H1 (cell line): ENCODE data around the gene ADGRV1. TPM values are rescaled to one million over a fixed set of nuclear protein-coding genes. Genes with fewer than 3 reads are reported as not detected.

Experiments used
- CTCF ChIA-PET: fragments of 300-600 bp; sonication (Branson Sonifier 250); formaldehyde crosslinking; loops from one replicate; lab custom pipeline; 2021; ENCODE audit not compliant: partially characterized antibody; lab: Charles Lee
- POLR2A ChIA-PET: fragments of 300-600 bp; sonication (Branson Sonifier 250); formaldehyde crosslinking; loops from one replicate; lab custom pipeline; 2021; ENCODE audit warnings: inconsistent platforms; ENCODE audit not compliant: partially characterized antibody; lab: Charles Lee
- DNase-seq, 2 experiments: peaks; one replicate each; pipeline versions ENCODE4 v3.0.0 to v3.0.0-alpha.2; 2010 to 2022; ENCODE audit warnings: low spot score in 2 of 2, low read depth in 1 of 2, mixed read lengths in 1 of 2
- FAIRE-seq: peaks from 2 replicates; lab custom pipeline; 2011; peaks lifted over from hg19 to GRCh38; lab: Jason Lieb, UNC
- H2AFZ ChIP-seq: 2 replicates; pipeline ENCODE4 v1.8.1; 2012; ENCODE audit warnings: low read length, inconsistent platforms
- H2AK5ac ChIP-seq: 2 replicates; pipeline ENCODE4 v1.6.1; 2013; ENCODE audit warnings: low read depth, low read length
- H2BK120ac ChIP-seq: replicated peaks from 2 replicates; pipeline ENCODE3; 2013; ENCODE audit warnings: low read depth, low read length, inconsistent platforms
- H2BK12ac ChIP-seq: 2 replicates; pipeline ENCODE4 v1.6.1; 2013; ENCODE audit warnings: low read depth, low read length
- H2BK15ac ChIP-seq: 2 replicates; pipeline ENCODE4 v1.6.1; 2013; ENCODE audit warnings: low read length
- H2BK20ac ChIP-seq: 2 replicates; pipeline ENCODE4 v1.6.1; 2013; ENCODE audit warnings: low read length
- H2BK5ac ChIP-seq: 2 replicates; pipeline ENCODE4 v1.6.1; 2013; ENCODE audit warnings: low read depth, low read length
- H3K14ac ChIP-seq: 2 replicates; pipeline ENCODE4 v1.6.1; 2013; ENCODE audit warnings: inconsistent platforms; ENCODE audit not compliant: insufficient read length
- H3K18ac ChIP-seq: 2 replicates; pipeline ENCODE4 v1.6.1; 2013; ENCODE audit warnings: low read length; ENCODE audit errors: extremely low read depth
- H3K23ac ChIP-seq: 2 replicates; pipeline ENCODE4 v1.6.1; 2013; ENCODE audit warnings: inconsistent platforms; ENCODE audit not compliant: insufficient read length
- H3K23me2 ChIP-seq: 2 replicates; pipeline ENCODE4 v1.6.1; 2013; ENCODE audit warnings: low read depth, low read length
- H3K27ac ChIP-seq: 2 replicates; pipeline ENCODE4 v1.6.1; 2011; ENCODE audit warnings: low read depth, low read length, inconsistent platforms
- H3K27me3 ChIP-seq, 4 experiments: replicated peaks in 1 of 4; 1 replicate in 1 of 4; 2 replicates in 3 of 4; pipeline versions ENCODE4 v1.6.1 to v1.8.1; 2011 to 2013; ENCODE audit warnings: low read length in 3 of 4, mild to moderate bottlenecking in 3 of 4, inconsistent platforms in 2 of 4, mixed read lengths in 2 of 4, moderate library complexity in 1 of 4; ENCODE audit not compliant: control insufficient read depth in 3 of 4, insufficient read depth in 3 of 4; ENCODE audit errors: extremely low read depth in 1 of 4
- H3K36me3 ChIP-seq, 4 experiments: 2 replicates each; pipeline versions ENCODE4 v1.6.1 to v1.8.1; 2011 to 2013; ENCODE audit warnings: mild to moderate bottlenecking in 4 of 4, low read length in 3 of 4, moderate library complexity in 2 of 4, control low read depth in 1 of 4, inconsistent platforms in 1 of 4; ENCODE audit not compliant: insufficient read depth in 4 of 4, control insufficient read depth in 2 of 4
- H3K4ac ChIP-seq: replicated peaks from 2 replicates; pipeline ENCODE3; 2013; ENCODE audit warnings: low read length, low read depth, mixed read lengths, inconsistent platforms; ENCODE audit not compliant: insufficient read length
- H3K4me1 ChIP-seq, 4 experiments: replicated peaks in 1 of 4; 1 replicate in 1 of 4; 2 replicates in 3 of 4; pipeline versions ENCODE4 v1.6.1 to v1.8.1; 2011 to 2013; ENCODE audit warnings: low read length in 3 of 4, inconsistent platforms in 2 of 4, mixed read lengths in 1 of 4; ENCODE audit not compliant: insufficient read depth in 4 of 4, control insufficient read depth in 3 of 4
- H3K4me2 ChIP-seq, 2 experiments: 2 replicates each; pipeline versions ENCODE4 v1.6.1 to v1.8.1; 2011 to 2013; ENCODE audit warnings: low read depth in 2 of 2, low read length in 2 of 2, control low read depth in 1 of 2, inconsistent platforms in 1 of 2, mild to moderate bottlenecking in 1 of 2; ENCODE audit not compliant: insufficient read depth in 1 of 2
- H3K4me3 ChIP-seq, 4 experiments: fragments of 200-600, 300-600 bp in 1 of 4; sonication (generic), shearing (Covaris generic), sonication (Bioruptor Twin) in 1 of 4; 2 replicates each; pipeline versions ENCODE4 v1.5.1 to v1.8.1; 2011 to 2016; ENCODE audit warnings: low read length in 4 of 4, low read depth in 3 of 4, control low read depth in 2 of 4, inconsistent platforms in 2 of 4, mild to moderate bottlenecking in 2 of 4, mixed read lengths in 1 of 4, moderate library complexity in 1 of 4; ENCODE audit not compliant: insufficient read depth in 2 of 4; ENCODE audit errors: extremely low read depth in 1 of 4
- H3K56ac ChIP-seq: replicated peaks from 2 replicates; pipeline ENCODE3; 2013; ENCODE audit warnings: low read depth, mild to moderate bottlenecking, mixed read lengths, low read length, inconsistent platforms; ENCODE audit not compliant: insufficient read length
- H3K79me1 ChIP-seq: 2 replicates; pipeline ENCODE4 v1.6.1; 2013; ENCODE audit warnings: low read depth, low read length, control low read depth
- H3K79me2 ChIP-seq, 2 experiments: 2 replicates each; pipeline versions ENCODE4 v1.6.1 to v1.8.1; 2012 to 2013; ENCODE audit warnings: low read length in 2 of 2, mild to moderate bottlenecking in 2 of 2, inconsistent platforms in 1 of 2; ENCODE audit not compliant: insufficient read depth in 2 of 2, control insufficient read depth in 1 of 2
- H3K9ac ChIP-seq, 4 experiments: replicated peaks in 1 of 4; 1 replicate in 1 of 4; 2 replicates in 3 of 4; pipeline versions ENCODE4 v1.6.1 to v1.8.1; 2011 to 2013; ENCODE audit warnings: low read depth in 3 of 4, low read length in 3 of 4, control low read depth in 2 of 4, mild to moderate bottlenecking in 2 of 4, moderate library complexity in 2 of 4, inconsistent platforms in 1 of 4; ENCODE audit errors: extremely low read depth in 1 of 4
- H3K9me3 ChIP-seq, 2 experiments: 2 replicates each; pipeline versions ENCODE4 v1.6.1 to v1.8.1; 2012 to 2013; ENCODE audit warnings: mild to moderate bottlenecking in 2 of 2, moderate library complexity in 2 of 2, control low read depth in 1 of 2, inconsistent platforms in 1 of 2, low read depth in 1 of 2, low read length in 1 of 2, mixed read lengths in 1 of 2; ENCODE audit not compliant: insufficient read depth in 2 of 2
- H4K20me1 ChIP-seq, 2 experiments: replicated peaks in 1 of 2; 2 replicates each; pipeline versions ENCODE3 to v1.8.1; 2011 to 2013; ENCODE audit warnings: inconsistent platforms in 2 of 2, low read length in 2 of 2, mild to moderate bottlenecking in 1 of 2; ENCODE audit not compliant: insufficient read depth in 2 of 2, control insufficient read depth in 1 of 2
- H4K5ac ChIP-seq: 2 replicates; pipeline ENCODE4 v1.6.1; 2013; ENCODE audit warnings: low read length, low read depth, mixed read lengths, inconsistent platforms; ENCODE audit not compliant: insufficient read length
- H4K8ac ChIP-seq: 2 replicates; pipeline ENCODE4 v1.8.0; 2013; ENCODE audit warnings: mild to moderate bottlenecking, moderate library complexity, low read length, inconsistent platforms; ENCODE audit not compliant: insufficient read depth; ENCODE audit errors: extremely low read depth
- H4K91ac ChIP-seq: replicated peaks from 2 replicates; pipeline ENCODE3; 2013; ENCODE audit warnings: low read length, mixed read lengths, inconsistent platforms; ENCODE audit not compliant: insufficient read length
- ATF3 ChIP-seq: IDR thresholded peaks from 2 replicates; pipeline ENCODE4 v1.6.1; 2011; ENCODE audit warnings: low read depth, mild to moderate bottlenecking, low read length; ENCODE audit not compliant: insufficient read depth
- CBX5 ChIP-seq: fragments of 300-800, 300-1000 bp; sonication (generic); IDR thresholded peaks from 2 replicates; pipeline ENCODE4 v1.7.1; 2016; ENCODE audit warnings: antibody characterized with exemption, low read length, low read depth
- CEBPB ChIP-seq: IDR thresholded peaks from 2 replicates; pipeline ENCODE4 v1.6.1; 2012; ENCODE audit warnings: low read depth, low read length
- CHD2 ChIP-seq: IDR thresholded peaks from 2 replicates; pipeline ENCODE4 v1.6.1; 2012; ENCODE audit warnings: low read length, improper control_type of control experiment
- EP300 ChIP-seq, 2 experiments: IDR thresholded peaks; 1 replicate in 1 of 2; 2 replicates in 1 of 2; pipeline ENCODE4 v1.6.1; 2011 to 2012; ENCODE audit warnings: low read depth in 2 of 2, low read length in 2 of 2, mild to moderate bottlenecking in 2 of 2, borderline replicate concordance in 1 of 2, inconsistent platforms in 1 of 2, moderate library complexity in 1 of 2
- GTF2F1 ChIP-seq: IDR thresholded peaks from 2 replicates; pipeline ENCODE4 v1.6.1; 2012; ENCODE audit warnings: low read depth, low read length, improper control_type of control experiment, borderline replicate concordance
- PHF8 ChIP-seq: fragments of 200-600 bp; sonication (generic); conservative IDR thresholded peaks from 2 replicates; pipeline ENCODE4 v1.7.1; 2012; ENCODE audit warnings: low read depth, mild to moderate bottlenecking, inconsistent platforms, low read length, moderate library complexity
- POLR2AphosphoS5 ChIP-seq: IDR thresholded peaks from 2 replicates; pipeline ENCODE4 v1.6.1; 2011; ENCODE audit warnings: low read depth, low read length
- SIN3A ChIP-seq, 2 experiments: IDR thresholded peaks in 1 of 2; conservative IDR thresholded peaks in 1 of 2; 2 replicates each; pipeline ENCODE4 v1.6.1; 2011 to 2012; ENCODE audit warnings: low read length in 2 of 2, improper control_type of control experiment in 1 of 2, low read depth in 1 of 2, mild to moderate bottlenecking in 1 of 2
- SIRT6 ChIP-seq: IDR thresholded peaks from one replicate; pipeline ENCODE4 v1.7.1; 2012; ENCODE audit warnings: low read length, inconsistent platforms
- SIX5 ChIP-seq: IDR thresholded peaks from 2 replicates; pipeline ENCODE4 v1.6.1; 2011; ENCODE audit warnings: mild to moderate bottlenecking, low read depth, low read length
- WGBS, 2 experiments: shearing (Covaris generic) in 1 of 2; methylation state at CpG; one replicate each; pipeline versions ENCODE4 v1.1.6 to v1.1.7; 2013 to 2015; ENCODE audit warnings: low lambda C conversion rate in 2 of 2, mixed read lengths in 2 of 2, inconsistent platforms in 1 of 2, low coverage in 1 of 2, missing lambda C conversion rate in 1 of 2; ENCODE audit not compliant: insufficient replicate concordance in 2 of 2, insufficient coverage in 1 of 2, insufficient read length in 1 of 2; ENCODE audit errors: extremely low coverage in 1 of 2, missing lambda C conversion rate in 1 of 2; 5-methylcytosine and 5-hydroxymethylcytosine counted together
- polyA plus RNA-seq, 7 experiments: library from polyadenylated mRNA; depleted of rRNA in 3 of 7; stranded (reverse) in 5 of 7; unstranded in 2 of 7; fragments of >200 nt in 5 of 7; fragments of 200-250 nt in 2 of 7; gene quantifications; 1 replicate in 5 of 7; 2 replicates in 1 of 7; 4 replicates in 1 of 7; pipeline versions ENCODE4 v1.2.1 to v1.2.3, GENCODE V29; 2011 to 2013; ENCODE audit warnings: missing spikeins in 2 of 7, mixed read lengths in 2 of 7
- total RNA-seq: library from RNA; stranded (reverse); fragmentation: NEBNext Ultra II Directional; extraction: Animal tissue kit (Norgen Biotek cat#: 25700); gene quantifications from 2 replicates; pipeline ENCODE4 v1.2.1, GENCODE V29; 2021
- TF ChIP-seq, protein P1 (sequence below): IDR thresholded peaks from 2 replicates; pipeline ENCODE4 v1.6.1; 2011; ENCODE audit warnings: low read length, improper control_type of control experiment
- TF ChIP-seq, protein P2 (sequence below): IDR thresholded peaks from 2 replicates; pipeline ENCODE4 v1.6.1; 2012; ENCODE audit warnings: inconsistent platforms

ADGRV1 gene
- total and polyA plus RNA-seq, 2 of the 8 experiments (the other 6 are each of a cell fraction or from before 2014, with no cell fraction given): 53.1 to 62.2 TPM

DNA sequence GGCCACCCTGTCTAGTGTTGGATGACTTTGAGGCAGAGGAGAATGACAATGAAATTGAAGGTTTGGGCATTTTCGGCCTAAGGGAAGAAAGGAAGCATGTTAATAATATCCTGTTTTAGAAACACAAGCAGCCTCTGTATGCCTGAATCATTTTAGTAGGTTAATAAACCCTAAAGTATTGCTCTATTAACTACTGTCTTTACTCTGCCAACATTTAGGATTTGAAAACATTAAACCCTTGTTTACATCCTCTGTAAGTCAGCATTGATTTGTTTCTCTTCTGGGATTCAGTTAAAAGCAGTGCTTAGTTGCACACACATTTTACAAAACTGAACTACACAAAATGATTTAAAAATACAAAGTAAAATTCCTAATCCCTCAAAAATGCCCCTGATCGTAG is 465.6 kb downstream of the ADGRV1 start:
- no peak overlapping the region for H3K18ac ChIP-seq
- no peak overlapping the region for H3K27ac ChIP-seq
- H3K27me3 ChIP-seq: no peaks in the 10 kb centered on the region
- H2AFZ ChIP-seq: no peak overlapping the region
- H3K23ac ChIP-seq: no peak overlapping the region
- no peak overlapping the region for H3K4ac ChIP-seq
- H3K79me1 ChIP-seq: no peaks in the 10 kb centered on the region; the same call in 1 of the 2 replicates
- POLR2A ChIA-PET: no interaction called here
- H3K23me2 ChIP-seq: no peaks in the 10 kb centered on the region
- no peaks in the 10 kb centered on the region for H4K20me1 ChIP-seq
- no peak overlapping the region for H3K9ac ChIP-seq
- no peak overlapping the region for H4K91ac ChIP-seq
- no peak overlapping the region for H3K4me2 ChIP-seq
- H3K56ac ChIP-seq: no peak overlapping the region
- no peak overlapping the region for H4K8ac ChIP-seq
- no peak overlapping the region for H2BK5ac ChIP-seq
- no peak overlapping the region for H2BK15ac ChIP-seq
- no peak overlapping the region for H4K5ac ChIP-seq
- H3K36me3 ChIP-seq: no peaks in the 10 kb centered on the region
- H2BK120ac ChIP-seq: no peak overlapping the region
- no peak for FAIRE-seq
- no peaks in the 10 kb centered on the region for H3K79me2 ChIP-seq
- H2BK12ac ChIP-seq: no peak overlapping the region
- no peak for DNase-seq
- H3K4me1 ChIP-seq: peaks cover 0 to 3% (median 0%) of the 10 kb centered on the region in 4 experiments; a peak in 1 of 7 replicates
- CTCF ChIA-PET: interaction anchor here (0.5 kb wide), 1 partner anchor 415 kb away, joined by 3 read pairs; no protein-coding TSS in a partner anchor
- no peak overlapping the region for H3K4me3 ChIP-seq
- H2BK20ac ChIP-seq: no peak overlapping the region
- H3K14ac ChIP-seq: no peak overlapping the region
- no peak overlapping the region for H2AK5ac ChIP-seq
- WGBS, 2 experiments: 90% methylated on average over 2 of the region's 2 CpGs; no CpG with 5 or more reads in 1 of the 2 experiments
- H3K9me3 ChIP-seq: no peaks in the 10 kb centered on the region
- TF ChIP-seq EP300 (IDR thresholded peaks at IDR 0.05; ENCODE audit: borderline replicate concordance in 1 of 2, low read depth in 2 of 2, low read length in 2 of 2) (no peak), SIRT6 (no peak), ATF3 (no peak), POLR2AphosphoS5 (no peak), CHD2 (no peak), PHF8 (no peak), CBX5 (no peak), SIX5 (no peak), SIN3A (conservative IDR thresholded peaks at IDR 0.05 in 1 of 2, IDR thresholded peaks at IDR 0.05 in 1 of 2; ENCODE audit: low read depth in 1 of 2, low read length in 2 of 2) (no peak), CEBPB (no peak), GTF2F1 (no peak)
- TF ChIP-seq, protein P1, sequence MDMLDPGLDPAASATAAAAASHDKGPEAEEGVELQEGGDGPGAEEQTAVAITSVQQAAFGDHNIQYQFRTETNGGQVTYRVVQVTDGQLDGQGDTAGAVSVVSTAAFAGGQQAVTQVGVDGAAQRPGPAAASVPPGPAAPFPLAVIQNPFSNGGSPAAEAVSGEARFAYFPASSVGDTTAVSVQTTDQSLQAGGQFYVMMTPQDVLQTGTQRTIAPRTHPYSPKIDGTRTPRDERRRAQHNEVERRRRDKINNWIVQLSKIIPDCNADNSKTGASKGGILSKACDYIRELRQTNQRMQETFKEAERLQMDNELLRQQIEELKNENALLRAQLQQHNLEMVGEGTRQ: no peak
- TF ChIP-seq, protein P2, sequence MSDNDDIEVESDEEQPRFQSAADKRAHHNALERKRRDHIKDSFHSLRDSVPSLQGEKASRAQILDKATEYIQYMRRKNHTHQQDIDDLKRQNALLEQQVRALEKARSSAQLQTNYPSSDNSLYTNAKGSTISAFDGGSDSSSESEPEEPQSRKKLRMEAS: no peak
